T-helper 1 cell treated with Interleukin-12 subunit alpha and Interleukin-12 subunit beta and Interleukin-4 antibody, amounts not matched to agents 30 μg/mL and 1 μg/mL, for 36 hours (primary cell): Measurements from ENCODE around the gene SOX11.

Experiments
- H3K27ac Mint-ChIP-seq: one replicate; pipeline ENCODE4 v1.8.0; 2021; ENCODE audit warnings: mild to moderate bottlenecking, mixed read lengths
- H3K27me3 Mint-ChIP-seq: one replicate; pipeline ENCODE4 v1.8.0; 2021; ENCODE audit warnings: low read depth, mixed read lengths
- H3K36me3 Mint-ChIP-seq: one replicate; pipeline ENCODE4 v1.8.0; 2021; ENCODE audit warnings: low read depth, mixed read lengths
- H3K4me1 Mint-ChIP-seq: one replicate; pipeline ENCODE4 v1.8.0; 2021; ENCODE audit warnings: low read depth, mixed read lengths
- H3K4me3 Mint-ChIP-seq: one replicate; pipeline ENCODE4 v1.8.0; 2021; ENCODE audit warnings: mild to moderate bottlenecking, moderate library complexity, mixed read lengths
- H3K9me3 Mint-ChIP-seq: one replicate; pipeline ENCODE4 v1.8.0; 2021; ENCODE audit warnings: mixed read lengths

SOX11 gene

GRCh38 chr2:5723791-5724735, 31.9 kb downstream of the SOX11 start:
- no peak overlapping the region for H3K27ac Mint-ChIP-seq
- no peaks in the 10 kb centered on the region for H3K4me1 Mint-ChIP-seq
- H3K4me3 Mint-ChIP-seq, result no peak overlapping the region
- H3K36me3 Mint-ChIP-seq, result no peaks in the 10 kb centered on the region
- H3K9me3 Mint-ChIP-seq, result peaks cover 3% of the 10 kb centered on the region
- H3K27me3 Mint-ChIP-seq, result no peaks in the 10 kb centered on the region

- Mint-ChIP-seq H3K36me3 (no peaks in the 10 kb centered on the region), H3K27me3 (no peaks in the 10 kb centered on the region), H3K9me3 (peaks cover 3% of the 10 kb centered on the region), H3K27ac (no peak overlapping the region), H3K4me1 (no peaks in the 10 kb centered on the region), H3K4me3 (no peak overlapping the region)
Observed at GRCh38 chr2:5725072-5725471, 32.9 kb downstream of the SOX11 start.

- Mint-ChIP-seq H3K27ac (no peak overlapping the region), H3K4me3 (no peak overlapping the region), H3K36me3 (no peaks in the 10 kb centered on the region), H3K9me3 (no peaks in the 10 kb centered on the region), H3K27me3 (no peaks in the 10 kb centered on the region), H3K4me1 (no peaks in the 10 kb centered on the region)
Observed at GRCh38 chr2:5725794-5726463, 33.7 kb downstream of the SOX11 start.

GRCh38 chr2:5727235-5727634, 35.1 kb downstream of the SOX11 start:
- Mint-ChIP-seq H3K4me1 (no peaks in the 10 kb centered on the region), H3K27me3 (no peaks in the 10 kb centered on the region), H3K27ac (no peak overlapping the region), H3K36me3 (no peaks in the 10 kb centered on the region), H3K4me3 (no peak overlapping the region), H3K9me3 (no peaks in the 10 kb centered on the region)

GRCh38 chr2:5729416-5729815, 37.2 kb downstream of the SOX11 start:
- Mint-ChIP-seq H3K27ac (no peak overlapping the region), H3K27me3 (no peaks in the 10 kb centered on the region), H3K4me3 (no peak overlapping the region), H3K9me3 (no peaks in the 10 kb centered on the region), H3K36me3 (no peaks in the 10 kb centered on the region), H3K4me1 (no peaks in the 10 kb centered on the region)

- Mint-ChIP-seq H3K4me3 (no peak overlapping the region), H3K4me1 (no peaks in the 10 kb centered on the region), H3K27me3 (no peaks in the 10 kb centered on the region), H3K27ac (no peak overlapping the region), H3K9me3 (no peaks in the 10 kb centered on the region), H3K36me3 (no peaks in the 10 kb centered on the region)
Observed at GRCh38 chr2:5730386-5730785, 38.2 kb downstream of the SOX11 start.

GRCh38 chr2:5734859-5735520, 42.8 kb downstream of the SOX11 start:
- H3K36me3 Mint-ChIP-seq, result no peaks in the 10 kb centered on the region
- no peak overlapping the region for H3K4me3 Mint-ChIP-seq
- H3K27me3 Mint-ChIP-seq, result no peaks in the 10 kb centered on the region
- H3K4me1 Mint-ChIP-seq, result no peaks in the 10 kb centered on the region
- H3K27ac Mint-ChIP-seq, result no peak overlapping the region
- no peaks in the 10 kb centered on the region for H3K9me3 Mint-ChIP-seq

GRCh38 chr2:5735521-5735861, 43.3 kb downstream of the SOX11 start:
- no peak overlapping the region for H3K27ac Mint-ChIP-seq
- no peaks in the 10 kb centered on the region for H3K9me3 Mint-ChIP-seq
- no peaks in the 10 kb centered on the region for H3K27me3 Mint-ChIP-seq
- no peaks in the 10 kb centered on the region for H3K36me3 Mint-ChIP-seq
- H3K4me1 Mint-ChIP-seq, result no peaks in the 10 kb centered on the region
- H3K4me3 Mint-ChIP-seq, result no peak overlapping the region

- Mint-ChIP-seq H3K4me1 (no peaks in the 10 kb centered on the region), H3K27ac (no peak overlapping the region), H3K27me3 (no peaks in the 10 kb centered on the region), H3K36me3 (no peaks in the 10 kb centered on the region), H3K9me3 (no peaks in the 10 kb centered on the region), H3K4me3 (no peak overlapping the region)
Observed at GRCh38 chr2:5736050-5736449, 43.9 kb downstream of the SOX11 start.

- no peak overlapping the region for H3K27ac Mint-ChIP-seq
- H3K9me3 Mint-ChIP-seq, result no peaks in the 10 kb centered on the region
- H3K4me3 Mint-ChIP-seq, result no peak overlapping the region
- no peaks in the 10 kb centered on the region for H3K27me3 Mint-ChIP-seq
- no peaks in the 10 kb centered on the region for H3K36me3 Mint-ChIP-seq
- H3K4me1 Mint-ChIP-seq, result no peaks in the 10 kb centered on the region
Observed at GRCh38 chr2:5736886-5737285, 44.7 kb downstream of the SOX11 start.

- Mint-ChIP-seq H3K4me3 (no peak overlapping the region), H3K27me3 (no peaks in the 10 kb centered on the region), H3K27ac (no peak overlapping the region), H3K4me1 (no peaks in the 10 kb centered on the region), H3K9me3 (no peaks in the 10 kb centered on the region), H3K36me3 (no peaks in the 10 kb centered on the region)
Observed at GRCh38 chr2:5740053-5740452, 47.9 kb downstream of the SOX11 start.

GRCh38 chr2:5740817-5741216, 48.6 kb downstream of the SOX11 start:
- Mint-ChIP-seq H3K4me3 (no peak overlapping the region), H3K9me3 (no peaks in the 10 kb centered on the region), H3K27me3 (no peaks in the 10 kb centered on the region), H3K36me3 (no peaks in the 10 kb centered on the region), H3K27ac (no peak overlapping the region), H3K4me1 (no peaks in the 10 kb centered on the region)

GRCh38 chr2:5741242-5741641, 49.1 kb downstream of the SOX11 start:
- no peaks in the 10 kb centered on the region for H3K9me3 Mint-ChIP-seq
- H3K27ac Mint-ChIP-seq, result no peak overlapping the region
- H3K4me1 Mint-ChIP-seq, result no peaks in the 10 kb centered on the region
- H3K4me3 Mint-ChIP-seq, result no peak overlapping the region
- no peaks in the 10 kb centered on the region for H3K36me3 Mint-ChIP-seq
- no peaks in the 10 kb centered on the region for H3K27me3 Mint-ChIP-seq

- H3K9me3 Mint-ChIP-seq, result no peaks in the 10 kb centered on the region
- no peaks in the 10 kb centered on the region for H3K36me3 Mint-ChIP-seq
- no peaks in the 10 kb centered on the region for H3K4me1 Mint-ChIP-seq
- H3K27ac Mint-ChIP-seq, result no peak overlapping the region
- H3K4me3 Mint-ChIP-seq, result no peak overlapping the region
- H3K27me3 Mint-ChIP-seq, result no peaks in the 10 kb centered on the region
Observed at GRCh38 chr2:5742126-5742525, 49.9 kb downstream of the SOX11 start.

GRCh38 chr2:5748391-5748790, 56.2 kb downstream of the SOX11 start:
- no peaks in the 10 kb centered on the region for H3K9me3 Mint-ChIP-seq
- H3K4me3 Mint-ChIP-seq, result no peak overlapping the region
- H3K4me1 Mint-ChIP-seq, result no peaks in the 10 kb centered on the region
- H3K27ac Mint-ChIP-seq, result no peak overlapping the region
- H3K27me3 Mint-ChIP-seq, result no peaks in the 10 kb centered on the region
- no peaks in the 10 kb centered on the region for H3K36me3 Mint-ChIP-seq
